ENCODE data around the gene NAT8L.

- TF ChIP-seq POLR2A (IDR thresholded peaks at IDR 0.05; ENCODE audit: low read depth) (no peak), CTCF (IDR thresholded peaks at IDR 0.05) (no peak)
Measured at GRCh38 chr4:2062808-2063524, 3.8 kb downstream of the NAT8L start.

Data from esophagus muscularis mucosa (tissue), 3 donors.